Measurements from ENCODE around the gene SBF1. TPM values are rescaled to one million over a fixed set of nuclear protein-coding genes. Genes with fewer than 3 reads are reported as not detected.

The SBF1 gene
- total RNA-seq, 1 donor from 2014 or later: 104 TPM

DNA sequence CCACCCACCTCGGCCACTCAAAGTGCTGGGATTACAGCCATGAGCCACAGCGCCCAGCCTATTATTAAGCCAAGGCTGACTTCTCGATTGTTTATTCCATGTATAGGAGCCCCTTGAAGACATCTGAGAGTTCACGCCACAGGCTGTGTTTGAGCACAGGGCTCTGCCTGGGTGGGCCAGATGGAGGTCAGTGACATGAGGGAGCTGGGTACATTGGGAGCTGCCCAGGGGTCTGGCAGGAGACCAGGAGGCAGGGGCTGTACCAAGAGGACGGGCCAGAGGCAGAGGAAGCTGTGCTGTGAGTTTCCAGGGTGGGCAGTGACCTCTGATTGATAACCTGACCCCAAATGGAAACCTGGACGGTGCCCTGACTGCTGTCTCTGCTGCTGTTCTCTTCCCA is 27.3 kb upstream of the SBF1 start:
- TF ChIP-seq, protein P1, sequence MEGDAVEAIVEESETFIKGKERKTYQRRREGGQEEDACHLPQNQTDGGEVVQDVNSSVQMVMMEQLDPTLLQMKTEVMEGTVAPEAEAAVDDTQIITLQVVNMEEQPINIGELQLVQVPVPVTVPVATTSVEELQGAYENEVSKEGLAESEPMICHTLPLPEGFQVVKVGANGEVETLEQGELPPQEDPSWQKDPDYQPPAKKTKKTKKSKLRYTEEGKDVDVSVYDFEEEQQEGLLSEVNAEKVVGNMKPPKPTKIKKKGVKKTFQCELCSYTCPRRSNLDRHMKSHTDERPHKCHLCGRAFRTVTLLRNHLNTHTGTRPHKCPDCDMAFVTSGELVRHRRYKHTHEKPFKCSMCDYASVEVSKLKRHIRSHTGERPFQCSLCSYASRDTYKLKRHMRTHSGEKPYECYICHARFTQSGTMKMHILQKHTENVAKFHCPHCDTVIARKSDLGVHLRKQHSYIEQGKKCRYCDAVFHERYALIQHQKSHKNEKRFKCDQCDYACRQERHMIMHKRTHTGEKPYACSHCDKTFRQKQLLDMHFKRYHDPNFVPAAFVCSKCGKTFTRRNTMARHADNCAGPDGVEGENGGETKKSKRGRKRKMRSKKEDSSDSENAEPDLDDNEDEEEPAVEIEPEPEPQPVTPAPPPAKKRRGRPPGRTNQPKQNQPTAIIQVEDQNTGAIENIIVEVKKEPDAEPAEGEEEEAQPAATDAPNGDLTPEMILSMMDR (IDR thresholded peaks at IDR 0.05): no peak
- Mint-ChIP-seq H3K27me3 (ENCODE audit: low read depth) (no peaks in the 10 kb centered on the region), H3K36me3 (ENCODE audit: low read depth) (peaks cover 4% of the 10 kb centered on the region), H3K9me3 (ENCODE audit: low read depth) (no peaks in the 10 kb centered on the region), H3K4me1 (ENCODE audit: low read depth) (peaks cover 2% of the 10 kb centered on the region), H3K4me3 (ENCODE audit: unreplicated experiment) (no peak overlapping the region), H3K27ac (ENCODE audit: unreplicated experiment) (no peak overlapping the region)
- DNase-seq (ENCODE audit: low spot score): no peak

DNA sequence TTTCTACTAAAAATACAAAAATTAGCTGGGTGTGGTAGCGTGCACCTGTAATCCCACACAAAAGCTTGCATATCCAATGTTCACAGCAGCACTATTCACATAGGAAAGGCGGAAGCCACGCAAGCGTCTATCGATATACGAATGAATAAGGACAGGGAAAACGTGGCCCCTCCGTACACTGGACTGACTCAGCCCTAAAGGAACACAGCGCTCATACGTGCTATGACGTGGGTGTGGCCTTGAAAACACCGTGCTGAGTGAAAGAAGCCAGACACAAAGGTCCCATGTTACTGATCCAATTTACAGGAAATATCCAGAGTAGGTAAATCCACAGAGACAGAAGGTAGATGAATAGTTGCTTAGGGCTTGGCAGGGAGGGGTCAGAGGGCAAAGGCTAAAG is 25.6 kb upstream of the SBF1 start:
- Mint-ChIP-seq H3K4me1 (ENCODE audit: low read depth) (no peaks in the 10 kb centered on the region), H3K9me3 (ENCODE audit: low read depth) (no peaks in the 10 kb centered on the region), H3K4me3 (ENCODE audit: unreplicated experiment) (no peak overlapping the region), H3K27ac (ENCODE audit: unreplicated experiment) (no peak overlapping the region), H3K36me3 (ENCODE audit: low read depth) (peaks cover 4% of the 10 kb centered on the region), H3K27me3 (ENCODE audit: low read depth) (no peaks in the 10 kb centered on the region)
- TF ChIP-seq, protein P1 (IDR thresholded peaks at IDR 0.05): no peak
- DNase-seq (ENCODE audit: low spot score): no peak

DNA sequence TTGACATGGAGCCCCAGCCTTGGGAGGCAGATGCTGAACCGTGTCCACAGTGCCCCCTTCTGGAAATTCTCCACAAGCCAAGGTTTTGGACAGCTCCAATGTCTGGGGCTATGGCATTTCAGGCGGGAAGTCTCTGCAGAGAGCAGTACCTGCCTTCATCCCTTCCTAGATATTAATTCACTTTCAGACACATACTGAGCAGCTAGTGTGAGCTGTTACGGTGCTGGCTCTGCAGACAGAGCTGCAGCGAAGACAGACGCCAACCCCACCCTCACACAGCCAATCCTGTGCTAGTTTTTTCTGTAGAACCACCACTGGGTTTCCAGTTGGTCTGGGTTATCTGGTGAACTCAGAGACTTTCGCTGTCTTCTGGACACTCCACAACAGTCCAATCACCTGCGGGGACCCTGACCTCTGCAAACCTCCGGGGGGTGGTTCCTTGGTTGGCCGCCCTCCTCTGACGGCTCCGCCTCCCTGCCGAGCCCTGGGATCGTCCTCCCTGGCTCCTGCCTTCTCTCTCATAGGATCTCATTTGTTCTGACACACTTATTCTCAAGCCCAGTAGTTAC is 23.6 kb upstream of the SBF1 start:
- H3K9me3 Mint-ChIP-seq (ENCODE audit: low read depth): no peaks in the 10 kb centered on the region
- peaks cover 4% of the 10 kb centered on the region for H3K36me3 Mint-ChIP-seq (ENCODE audit: low read depth)
- no peak for DNase-seq (ENCODE audit: low spot score)
- H3K4me3 Mint-ChIP-seq (ENCODE audit: unreplicated experiment): no peak overlapping the region
- TF ChIP-seq, protein P1 (IDR thresholded peaks at IDR 0.05): peak; percentile 79
- H3K27me3 Mint-ChIP-seq (ENCODE audit: low read depth): no peaks in the 10 kb centered on the region
- H3K4me1 Mint-ChIP-seq (ENCODE audit: low read depth): no peaks in the 10 kb centered on the region
- H3K27ac Mint-ChIP-seq (ENCODE audit: unreplicated experiment): no peak overlapping the region

DNA sequence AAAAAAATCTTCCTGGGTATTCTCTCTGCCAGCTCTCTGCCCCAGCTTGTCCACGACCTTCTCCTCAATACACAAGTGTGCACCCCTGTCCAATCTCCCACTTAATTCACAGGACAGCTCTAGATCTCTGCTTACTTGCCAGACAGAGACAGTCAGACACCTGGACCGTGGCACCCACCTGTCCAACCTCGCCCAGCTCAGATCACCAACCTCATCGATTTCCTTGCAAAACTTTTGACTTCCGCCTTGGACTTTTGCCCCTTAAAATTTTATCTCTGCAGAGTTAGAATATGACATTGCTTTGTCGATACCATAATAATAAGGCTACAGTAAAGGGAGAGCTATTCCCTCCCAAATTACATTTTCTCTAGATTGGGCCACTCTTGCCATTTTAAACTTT is 22.3 kb upstream of the SBF1 start:
- no peak overlapping the region for H3K27ac Mint-ChIP-seq (ENCODE audit: unreplicated experiment)
- H3K4me1 Mint-ChIP-seq (ENCODE audit: low read depth): no peaks in the 10 kb centered on the region
- H3K36me3 Mint-ChIP-seq (ENCODE audit: low read depth): peaks cover 3% of the 10 kb centered on the region
- no peak overlapping the region for H3K4me3 Mint-ChIP-seq (ENCODE audit: unreplicated experiment)
- no peaks in the 10 kb centered on the region for H3K27me3 Mint-ChIP-seq (ENCODE audit: low read depth)
- no peaks in the 10 kb centered on the region for H3K9me3 Mint-ChIP-seq (ENCODE audit: low read depth)
- no peak for DNase-seq (ENCODE audit: low spot score)
- TF ChIP-seq, protein P1 (IDR thresholded peaks at IDR 0.05): no peak

DNA sequence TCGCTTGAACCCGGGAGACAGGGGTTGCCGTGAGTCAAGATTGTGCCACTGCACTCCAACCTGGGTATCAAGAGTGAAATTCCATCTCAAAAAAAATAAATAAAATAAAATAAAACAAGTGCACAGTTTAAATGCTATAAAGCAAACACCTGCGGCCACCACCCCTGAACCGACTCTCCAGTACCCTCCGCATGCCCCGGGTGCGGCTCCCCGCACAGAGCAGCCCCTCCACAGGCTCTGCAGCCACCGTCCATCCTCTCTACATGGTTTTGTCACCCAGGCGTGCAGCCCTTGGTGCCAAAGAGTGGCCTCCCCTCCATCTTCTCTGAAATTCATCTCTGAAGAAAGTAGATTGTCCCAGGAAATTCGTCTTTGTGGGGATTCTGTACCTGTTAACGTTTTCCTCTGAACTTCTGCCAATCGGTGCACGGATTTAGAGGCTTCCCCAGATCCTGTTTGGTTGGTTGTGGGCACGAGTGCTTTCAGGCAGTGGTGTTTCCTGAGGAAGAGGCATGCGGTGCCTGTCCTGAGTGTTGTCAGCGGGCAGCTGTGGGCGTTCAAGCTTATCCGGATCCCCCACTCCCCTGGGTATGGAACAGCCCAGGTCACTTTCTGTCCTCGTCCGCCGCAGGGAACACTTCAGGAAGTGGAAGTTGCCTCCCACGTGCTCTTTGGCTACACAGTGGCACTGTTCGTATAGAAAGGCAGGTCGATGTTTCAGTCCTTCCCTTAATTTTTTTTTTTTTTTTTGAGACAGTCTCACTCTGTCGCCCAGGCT is 15.9 kb upstream of the SBF1 start:
- H3K4me3 Mint-ChIP-seq (ENCODE audit: unreplicated experiment): no peak overlapping the region
- H3K27ac Mint-ChIP-seq (ENCODE audit: unreplicated experiment): peak overlapping the region; percentile 72
- no peaks in the 10 kb centered on the region for H3K9me3 Mint-ChIP-seq (ENCODE audit: low read depth)
- peaks cover 10% of the 10 kb centered on the region for H3K4me1 Mint-ChIP-seq (ENCODE audit: low read depth)
- no peak for DNase-seq (ENCODE audit: low spot score)
- no peaks in the 10 kb centered on the region for H3K36me3 Mint-ChIP-seq (ENCODE audit: low read depth)
- TF ChIP-seq, protein P1 (IDR thresholded peaks at IDR 0.05): no peak
- no peaks in the 10 kb centered on the region for H3K27me3 Mint-ChIP-seq (ENCODE audit: low read depth)

Data from chondrocyte (in vitro differentiated cells).